ENCODE data around the gene ZNF444. TPM values are rescaled to one million over a fixed set of nuclear protein-coding genes. Genes with fewer than 3 reads are reported as not detected.
"Not testable (repeated sequence)": the region's sequence is repeated elsewhere in the genome, so short reads cannot be mapped to it uniquely, and the experiment has no call there.

ZNF444 gene
- total RNA-seq, 1 experiment from 2014 or later: 84.0 TPM

DNA sequence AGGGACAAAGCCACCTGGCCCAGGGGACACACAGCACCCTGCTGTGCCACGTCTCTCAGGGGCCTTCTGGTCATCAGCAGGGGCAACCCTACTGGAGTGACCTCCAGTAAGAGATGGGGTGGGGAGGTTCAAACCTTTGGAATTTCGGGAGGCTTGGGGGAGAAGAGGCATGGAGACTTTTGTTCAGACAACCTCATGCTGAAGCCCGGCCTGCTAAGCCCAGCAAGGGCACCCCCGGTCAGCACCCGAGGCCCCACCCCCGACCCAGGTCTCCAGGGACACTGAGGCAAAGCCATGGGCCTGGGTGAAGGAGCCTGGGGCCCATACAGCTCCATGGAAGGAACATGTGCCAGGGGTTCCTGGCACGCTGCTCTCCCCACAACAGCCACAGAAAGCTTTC is 43.3 kb upstream of the ZNF444 start:
- POLR2A ChIA-PET: no interaction called here

DNA sequence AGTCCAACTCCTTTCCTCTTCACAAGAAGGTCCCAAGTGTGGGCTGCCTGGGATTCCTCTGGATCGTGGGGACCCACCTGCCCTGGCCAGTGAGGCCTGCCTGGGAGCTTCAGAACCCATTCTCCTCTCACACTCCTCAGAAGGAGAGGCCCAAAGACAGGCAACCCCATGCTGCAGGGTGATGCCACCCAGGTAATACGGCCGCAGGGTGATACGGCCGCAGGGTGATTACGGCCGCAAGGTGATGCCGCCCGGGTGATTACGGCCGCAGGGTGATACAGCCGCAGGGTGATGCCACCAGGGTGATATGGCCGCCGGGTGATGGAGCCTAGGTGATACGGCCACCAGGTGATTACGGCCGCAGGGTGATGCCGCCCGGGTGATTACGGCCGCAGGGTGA is 42.9 kb upstream of the ZNF444 start:
- POLR2A ChIA-PET: not testable (repeated sequence)

More for the DNA sequence above, 43.3 kb upstream of the ZNF444 start:
- TF ChIP-seq, protein P1, sequence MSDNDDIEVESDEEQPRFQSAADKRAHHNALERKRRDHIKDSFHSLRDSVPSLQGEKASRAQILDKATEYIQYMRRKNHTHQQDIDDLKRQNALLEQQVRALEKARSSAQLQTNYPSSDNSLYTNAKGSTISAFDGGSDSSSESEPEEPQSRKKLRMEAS (CRISPR knock-in tag; IDR thresholded peaks at IDR 0.05): no peak
- TF ChIP-seq, protein P2, sequence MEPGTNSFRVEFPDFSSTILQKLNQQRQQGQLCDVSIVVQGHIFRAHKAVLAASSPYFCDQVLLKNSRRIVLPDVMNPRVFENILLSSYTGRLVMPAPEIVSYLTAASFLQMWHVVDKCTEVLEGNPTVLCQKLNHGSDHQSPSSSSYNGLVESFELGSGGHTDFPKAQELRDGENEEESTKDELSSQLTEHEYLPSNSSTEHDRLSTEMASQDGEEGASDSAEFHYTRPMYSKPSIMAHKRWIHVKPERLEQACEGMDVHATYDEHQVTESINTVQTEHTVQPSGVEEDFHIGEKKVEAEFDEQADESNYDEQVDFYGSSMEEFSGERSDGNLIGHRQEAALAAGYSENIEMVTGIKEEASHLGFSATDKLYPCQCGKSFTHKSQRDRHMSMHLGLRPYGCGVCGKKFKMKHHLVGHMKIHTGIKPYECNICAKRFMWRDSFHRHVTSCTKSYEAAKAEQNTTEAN (CRISPR knock-in tag; IDR thresholded peaks at IDR 0.05): no peak
- TF ChIP-seq, protein P3, sequence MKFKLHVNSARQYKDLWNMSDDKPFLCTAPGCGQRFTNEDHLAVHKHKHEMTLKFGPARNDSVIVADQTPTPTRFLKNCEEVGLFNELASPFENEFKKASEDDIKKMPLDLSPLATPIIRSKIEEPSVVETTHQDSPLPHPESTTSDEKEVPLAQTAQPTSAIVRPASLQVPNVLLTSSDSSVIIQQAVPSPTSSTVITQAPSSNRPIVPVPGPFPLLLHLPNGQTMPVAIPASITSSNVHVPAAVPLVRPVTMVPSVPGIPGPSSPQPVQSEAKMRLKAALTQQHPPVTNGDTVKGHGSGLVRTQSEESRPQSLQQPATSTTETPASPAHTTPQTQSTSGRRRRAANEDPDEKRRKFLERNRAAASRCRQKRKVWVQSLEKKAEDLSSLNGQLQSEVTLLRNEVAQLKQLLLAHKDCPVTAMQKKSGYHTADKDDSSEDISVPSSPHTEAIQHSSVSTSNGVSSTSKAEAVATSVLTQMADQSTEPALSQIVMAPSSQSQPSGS (CRISPR knock-in tag; IDR thresholded peaks at IDR 0.05; ENCODE audit: borderline replicate concordance, low read depth): no peak
- TF ChIP-seq, protein P4, sequence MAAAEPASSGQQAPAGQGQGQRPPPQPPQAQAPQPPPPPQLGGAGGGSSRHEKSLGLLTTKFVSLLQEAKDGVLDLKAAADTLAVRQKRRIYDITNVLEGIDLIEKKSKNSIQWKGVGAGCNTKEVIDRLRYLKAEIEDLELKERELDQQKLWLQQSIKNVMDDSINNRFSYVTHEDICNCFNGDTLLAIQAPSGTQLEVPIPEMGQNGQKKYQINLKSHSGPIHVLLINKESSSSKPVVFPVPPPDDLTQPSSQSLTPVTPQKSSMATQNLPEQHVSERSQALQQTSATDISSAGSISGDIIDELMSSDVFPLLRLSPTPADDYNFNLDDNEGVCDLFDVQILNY (CRISPR knock-in tag; IDR thresholded peaks at IDR 0.05): no peak
- no peak for TF ChIP-seq MXD4 (CRISPR knock-in tag; IDR thresholded peaks at IDR 0.05; ENCODE audit: borderline replicate concordance)
- TF ChIP-seq PRRX2 (CRISPR knock-in tag; IDR thresholded peaks at IDR 0.05): no peak
- TF ChIP-seq, protein P5, sequence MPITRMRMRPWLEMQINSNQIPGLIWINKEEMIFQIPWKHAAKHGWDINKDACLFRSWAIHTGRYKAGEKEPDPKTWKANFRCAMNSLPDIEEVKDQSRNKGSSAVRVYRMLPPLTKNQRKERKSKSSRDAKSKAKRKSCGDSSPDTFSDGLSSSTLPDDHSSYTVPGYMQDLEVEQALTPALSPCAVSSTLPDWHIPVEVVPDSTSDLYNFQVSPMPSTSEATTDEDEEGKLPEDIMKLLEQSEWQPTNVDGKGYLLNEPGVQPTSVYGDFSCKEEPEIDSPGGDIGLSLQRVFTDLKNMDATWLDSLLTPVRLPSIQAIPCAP (CRISPR knock-in tag; IDR thresholded peaks at IDR 0.05): no peak
- TF ChIP-seq KAT7 (CRISPR knock-in tag; IDR thresholded peaks at IDR 0.05; ENCODE audit: borderline replicate concordance): no peak
- TF ChIP-seq ZBTB21 (CRISPR knock-in tag; IDR thresholded peaks at IDR 0.05; ENCODE audit: borderline replicate concordance): no peak
- no peak for TF ChIP-seq ZNF416 (CRISPR knock-in tag; IDR thresholded peaks at IDR 0.05)
- TF ChIP-seq, protein P6, sequence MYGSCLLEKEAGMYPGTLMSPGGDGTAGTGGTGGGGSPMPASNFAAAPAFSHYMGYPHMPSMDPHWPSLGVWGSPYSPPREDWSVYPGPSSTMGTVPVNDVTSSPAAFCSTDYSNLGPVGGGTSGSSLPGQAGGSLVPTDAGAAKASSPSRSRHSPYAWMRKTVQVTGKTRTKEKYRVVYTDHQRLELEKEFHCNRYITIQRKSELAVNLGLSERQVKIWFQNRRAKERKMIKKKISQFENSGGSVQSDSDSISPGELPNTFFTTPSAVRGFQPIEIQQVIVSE (CRISPR knock-in tag; IDR thresholded peaks at IDR 0.05; ENCODE audit: borderline replicate concordance): no peak
- no peak for TF ChIP-seq ZNF138 (CRISPR knock-in tag; conservative IDR thresholded peaks at IDR 0.05)
- TF ChIP-seq, protein P7, sequence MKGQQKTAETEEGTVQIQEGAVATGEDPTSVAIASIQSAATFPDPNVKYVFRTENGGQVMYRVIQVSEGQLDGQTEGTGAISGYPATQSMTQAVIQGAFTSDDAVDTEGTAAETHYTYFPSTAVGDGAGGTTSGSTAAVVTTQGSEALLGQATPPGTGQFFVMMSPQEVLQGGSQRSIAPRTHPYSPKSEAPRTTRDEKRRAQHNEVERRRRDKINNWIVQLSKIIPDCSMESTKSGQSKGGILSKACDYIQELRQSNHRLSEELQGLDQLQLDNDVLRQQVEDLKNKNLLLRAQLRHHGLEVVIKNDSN (CRISPR knock-in tag; IDR thresholded peaks at IDR 0.05): no peak
- no peak for TF ChIP-seq CBFB (CRISPR knock-in tag; IDR thresholded peaks at IDR 0.05; ENCODE audit: low read depth)
- TF ChIP-seq SMAD4 (CRISPR knock-in tag; IDR thresholded peaks at IDR 0.05): no peak
- TF ChIP-seq, protein P8, sequence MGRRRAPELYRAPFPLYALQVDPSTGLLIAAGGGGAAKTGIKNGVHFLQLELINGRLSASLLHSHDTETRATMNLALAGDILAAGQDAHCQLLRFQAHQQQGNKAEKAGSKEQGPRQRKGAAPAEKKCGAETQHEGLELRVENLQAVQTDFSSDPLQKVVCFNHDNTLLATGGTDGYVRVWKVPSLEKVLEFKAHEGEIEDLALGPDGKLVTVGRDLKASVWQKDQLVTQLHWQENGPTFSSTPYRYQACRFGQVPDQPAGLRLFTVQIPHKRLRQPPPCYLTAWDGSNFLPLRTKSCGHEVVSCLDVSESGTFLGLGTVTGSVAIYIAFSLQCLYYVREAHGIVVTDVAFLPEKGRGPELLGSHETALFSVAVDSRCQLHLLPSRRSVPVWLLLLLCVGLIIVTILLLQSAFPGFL (CRISPR knock-in tag; IDR thresholded peaks at IDR 0.05; ENCODE audit: borderline replicate concordance): no peak
- DNase-seq (ENCODE audit: low spot score) (no peak), ATAC-seq (no peak)
- no peak overlapping the region for H3K27ac Mint-ChIP-seq
- peaks cover 44% of the 10 kb centered on the region for H3K36me3 Mint-ChIP-seq
- H3K9me3 Mint-ChIP-seq: peaks cover 3% of the 10 kb centered on the region; the same call in 1 of the 2 replicates
- CTCF ChIA-PET: interaction anchor here (0.6 kb wide), 1 partner anchor 81 kb away, joined by 3 read pairs; no protein-coding TSS in a partner anchor
- H3K4me1 Mint-ChIP-seq: peaks cover 3% of the 10 kb centered on the region; the same call in 1 of the 2 replicates
- H3K4me3 Mint-ChIP-seq: no peak overlapping the region
- no peaks in the 10 kb centered on the region for H3K27me3 Mint-ChIP-seq (ENCODE audit: low read depth)

More for the DNA sequence above, 42.9 kb upstream of the ZNF444 start:
- not testable (repeated sequence) for H3K9me3 Mint-ChIP-seq; ATAC-seq; H3K27me3 Mint-ChIP-seq (ENCODE audit: low read depth); DNase-seq (ENCODE audit: low spot score); H3K27ac Mint-ChIP-seq; H3K4me1 Mint-ChIP-seq; H3K4me3 Mint-ChIP-seq
- CTCF ChIA-PET: interaction anchor here (0.6 kb wide), 1 partner anchor 80 kb away, joined by 3 read pairs; no protein-coding TSS in a partner anchor
- H3K36me3 Mint-ChIP-seq: peaks cover 39% of the 10 kb centered on the region
